Kidney capillary endothelial cell (primary cell): ENCODE results near the gene UTS2.
A peak's percentile ranks its signal among the peaks of the same experiment; 100 is the strongest.

Experiments used
- DNase-seq: peaks from one replicate; pipeline ENCODE4 v3.0.0-alpha.2; 2018; ENCODE audit warnings: low spot score

The UTS2 gene

DNA sequence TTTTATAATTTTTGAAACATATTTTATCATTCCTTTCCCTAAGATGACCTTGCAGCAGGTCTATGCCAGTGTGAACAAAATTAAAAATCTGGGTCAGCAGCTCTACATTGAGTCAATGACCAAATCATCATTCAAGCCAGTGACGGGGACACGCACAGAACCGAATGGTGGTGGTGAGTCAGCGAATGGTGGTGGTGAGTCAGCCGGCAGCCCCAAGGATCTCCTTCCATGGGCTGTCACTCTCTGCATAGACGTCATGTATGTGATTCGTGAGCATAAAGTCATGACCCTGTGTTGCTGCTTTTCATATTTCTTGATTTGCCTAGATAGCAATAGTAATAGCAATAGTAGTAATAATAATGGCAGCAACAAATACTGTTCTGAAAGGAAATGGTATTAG, 42.5 kb downstream of the UTS2 start:
- peak; percentile 33 for DNase-seq

DNA sequence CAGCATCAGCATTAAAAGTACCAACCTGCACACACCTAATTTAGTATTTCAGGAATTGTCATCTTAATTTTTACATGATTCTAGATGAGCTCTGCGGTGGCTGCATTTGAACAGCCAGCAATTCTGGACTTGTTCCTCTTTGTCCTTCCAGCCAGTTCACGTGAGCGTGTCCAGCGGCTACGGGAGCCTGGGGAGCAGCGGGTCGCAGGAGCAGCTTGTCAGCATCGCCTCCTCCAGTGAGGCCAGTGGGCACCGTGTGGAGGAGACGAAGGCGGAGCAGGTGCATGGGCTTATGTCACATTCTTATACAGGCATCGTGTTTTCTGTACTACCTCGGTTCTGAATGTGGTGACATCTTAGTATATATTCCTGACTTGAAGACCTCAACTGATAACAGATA, 43.1 kb downstream of the UTS2 start:
- no peak for DNase-seq

DNA sequence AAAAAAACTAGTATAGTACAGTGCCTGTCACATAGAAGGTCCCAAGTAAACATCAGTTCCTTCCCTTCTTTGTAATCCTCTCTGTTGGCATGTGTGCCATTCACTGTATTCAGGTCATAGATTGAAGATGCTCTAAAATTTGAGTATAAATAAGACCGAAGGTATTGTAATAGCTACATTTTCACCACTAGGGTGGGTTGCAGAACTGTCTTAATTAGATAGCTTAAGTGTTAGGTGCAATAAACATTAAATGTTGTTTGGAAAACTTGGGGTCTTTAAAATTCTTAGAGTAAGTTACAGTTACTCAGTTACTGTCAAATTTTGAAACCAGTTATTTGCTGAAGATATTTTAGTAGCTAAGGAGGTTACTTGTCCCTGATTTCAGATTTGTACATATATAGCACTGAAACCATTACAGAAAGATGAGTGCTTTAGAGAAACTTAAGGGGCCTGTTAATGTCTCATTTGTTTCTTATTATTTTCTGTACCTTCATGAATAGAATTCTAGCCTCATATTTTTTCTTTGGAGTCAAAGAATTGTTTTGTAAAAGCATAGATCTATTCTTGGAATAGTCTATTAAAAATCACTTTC, 44.5 kb downstream of the UTS2 start:
- peak; percentile 43 for DNase-seq

DNA sequence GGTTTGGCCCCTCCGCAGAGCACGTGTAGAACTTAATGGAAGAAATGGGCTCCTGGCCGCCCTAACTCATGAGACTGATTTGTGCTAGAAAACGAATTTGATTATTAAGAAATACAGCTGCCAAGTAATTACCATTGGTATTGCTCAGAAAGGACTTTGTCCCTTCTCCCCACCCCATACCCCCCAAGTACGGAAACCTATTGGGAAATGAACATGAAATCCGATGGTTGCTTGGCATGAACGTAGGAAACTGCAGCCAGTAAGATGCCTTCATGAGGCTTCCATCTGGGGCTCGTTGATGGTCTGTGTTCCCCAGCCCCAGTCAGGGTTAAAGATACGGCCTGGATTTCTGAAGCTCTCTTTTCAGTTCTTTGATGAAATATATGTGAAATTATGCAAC, 47.4 kb downstream of the UTS2 start:
- DNase-seq, result no peak
